OCI-LY7 (cell line): ENCODE data around the gene RASAL3. TPM values are rescaled to one million over a fixed set of nuclear protein-coding genes. Genes with fewer than 3 reads are reported as not detected.

Experiments
- BruUV-seq: library from RNA; stranded (reverse); fragments of 400-500 nt; replicated peaks from 2 replicates; lab custom pipeline; 2021; lab: Mats Ljungman, UMichigan
- CTCF ChIA-PET: fragments of 300-600 bp; sonication (Branson Sonifier 250); formaldehyde crosslinking; loops from one replicate; lab custom pipeline; 2022; ENCODE audit warnings: antibody characterized with exemption; ENCODE audit not compliant: unreplicated experiment; lab: Charles Lee
- POLR2A ChIA-PET: fragments of 300-600 bp; sonication (Branson Sonifier 250); formaldehyde crosslinking; loops from one replicate; lab custom pipeline; 2022; ENCODE audit warnings: antibody characterized with exemption; lab: Charles Lee
- DNase-seq: peaks from one replicate; pipeline ENCODE4 v3.0.0-alpha.2; 2015; ENCODE audit warnings: low spot score
- H2AFZ ChIP-seq: fragments of 200-600 bp; sonication (generic), shearing (Covaris generic); 2 replicates; pipeline ENCODE4 v1.6.1; 2014; ENCODE audit warnings: mild to moderate bottlenecking, antibody characterized with exemption, low read length, moderate library complexity
- H3K27ac ChIP-seq: fragments of 200-600 bp; sonication (generic); 2 replicates; pipeline ENCODE4 v1.5.1; 2014; ENCODE audit warnings: mixed run types, low read depth, mild to moderate bottlenecking, moderate library complexity, low read length, inconsistent platforms; ENCODE audit not compliant: poor library complexity, severe bottlenecking
- H3K36me3 ChIP-seq: fragments of 200-600 bp; sonication (generic); 2 replicates; pipeline ENCODE4 v1.6.1; 2014; ENCODE audit warnings: mild to moderate bottlenecking, antibody characterized with exemption, low read length, moderate library complexity, mixed read lengths; ENCODE audit not compliant: insufficient read depth
- H3K4me1 ChIP-seq: fragments of 200-600 bp; sonication (generic); 2 replicates; pipeline ENCODE4 v1.5.1; 2014; ENCODE audit warnings: mild to moderate bottlenecking, low read length; ENCODE audit not compliant: insufficient read depth, poor library complexity, severe bottlenecking
- H3K4me2 ChIP-seq: fragments of 200-600 bp; sonication (generic); 2 replicates; pipeline ENCODE4 v1.6.1; 2014; ENCODE audit warnings: mild to moderate bottlenecking, low read length
- H3K4me3 ChIP-seq: fragments of 200-600 bp; sonication (generic); 2 replicates; pipeline ENCODE4 v1.5.1; 2014; ENCODE audit warnings: mild to moderate bottlenecking, low read depth, low read length; ENCODE audit not compliant: poor library complexity, severe bottlenecking
- H3K79me2 ChIP-seq: fragments of 200-600 bp; sonication (generic); 2 replicates; pipeline ENCODE4 v1.6.1; 2016; ENCODE audit warnings: low read depth, mild to moderate bottlenecking, low read length, moderate library complexity, mixed read lengths; ENCODE audit not compliant: insufficient read depth
- H3K9me2 ChIP-seq: fragments of 200-600 bp; sonication (generic); 2 replicates; pipeline ENCODE4 v1.6.1; 2016; ENCODE audit warnings: mild to moderate bottlenecking, low read length, mixed read lengths; ENCODE audit not compliant: insufficient read depth
- H3K9me3 ChIP-seq: fragments of 200-600 bp; sonication (generic); 2 replicates; pipeline ENCODE4 v1.6.1; 2014; ENCODE audit warnings: mild to moderate bottlenecking, mixed run types, low read length, mixed read lengths
- H4K20me1 ChIP-seq: fragments of 200-600 bp; sonication (generic); 2 replicates; pipeline ENCODE4 v1.6.1; 2014; ENCODE audit warnings: mild to moderate bottlenecking, antibody characterized with exemption, low read length, moderate library complexity, mixed read lengths; ENCODE audit not compliant: insufficient read depth
- EZH2phosphoT487 ChIP-seq: fragments of 200-600 bp; sonication (generic); IDR thresholded peaks from 2 replicates; pipeline ENCODE4 v1.6.1; 2018; ENCODE audit warnings: low read depth, borderline replicate concordance, mild to moderate bottlenecking, mixed run types, antibody characterized with exemption, low read length, moderate library complexity, mixed read lengths
- intact Hi-C: fragments of 100-400 bp; cut with micrococcal nuclease; formaldehyde crosslinking; loops from one replicate; pipeline ENCODE4 v1.10.0; 2022; ENCODE audit not compliant: unreplicated experiment
- total RNA-seq, 2 experiments: library from RNA; depleted of rRNA in 1 of 2; stranded (reverse); fragments of >200 nt in 1 of 2; shearing (Covaris generic) in 1 of 2; gene quantifications; 2 replicates each; pipeline ENCODE4 v1.2.3, GENCODE V29; 2014 to 2022
- TF ChIP-seq, protein P1 (sequence below): fragments of 200-600 bp; sonication (generic); conservative IDR thresholded peaks from 2 replicates; pipeline ENCODE4 v1.5.1; 2014; ENCODE audit warnings: mild to moderate bottlenecking, antibody characterized with exemption, low read length, moderate library complexity, mixed read lengths

RASAL3 gene
- total RNA-seq, 2 experiments from 2014 or later = 28.3 to 53.3 TPM

DNA sequence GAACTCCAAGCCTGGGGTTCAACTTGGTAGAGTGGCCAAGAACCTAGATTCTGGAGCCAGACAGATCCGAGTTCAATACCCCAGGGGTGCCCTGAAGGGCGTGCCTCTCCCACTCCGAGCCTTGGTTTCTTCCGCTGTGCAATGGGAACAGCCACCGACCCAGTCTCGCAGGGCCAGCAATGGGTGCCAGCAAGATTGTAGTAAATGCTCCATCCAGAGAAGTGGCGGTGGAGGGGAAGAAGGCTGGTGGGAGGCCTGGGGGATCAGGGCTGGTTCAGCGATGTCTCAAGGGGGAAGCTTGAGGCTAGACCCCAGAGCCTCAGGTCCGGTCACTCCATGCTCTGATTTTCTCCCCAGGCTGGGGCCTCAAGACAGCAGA lies 19.1 kb downstream of the RASAL3 start:
- DNase-seq = no peak
- no TSS peak for BruUV-seq
- Histone ChIP-seq H3K79me2 (no peaks in the 10 kb centered on the region), H3K9me3 (no peaks in the 10 kb centered on the region), H3K4me3 (no peak overlapping the region), H3K4me1 (peaks cover 9% of the 10 kb centered on the region), H3K27ac (no peak overlapping the region), H3K9me2 (no peaks in the 10 kb centered on the region), H4K20me1 (no peaks in the 10 kb centered on the region), H3K4me2 (no peak overlapping the region), H2AFZ (no peak overlapping the region), H3K36me3 (no peaks in the 10 kb centered on the region)
- intact Hi-C loops = no loop called here
- CTCF ChIA-PET = no interaction called here
- TF ChIP-seq, protein P1, sequence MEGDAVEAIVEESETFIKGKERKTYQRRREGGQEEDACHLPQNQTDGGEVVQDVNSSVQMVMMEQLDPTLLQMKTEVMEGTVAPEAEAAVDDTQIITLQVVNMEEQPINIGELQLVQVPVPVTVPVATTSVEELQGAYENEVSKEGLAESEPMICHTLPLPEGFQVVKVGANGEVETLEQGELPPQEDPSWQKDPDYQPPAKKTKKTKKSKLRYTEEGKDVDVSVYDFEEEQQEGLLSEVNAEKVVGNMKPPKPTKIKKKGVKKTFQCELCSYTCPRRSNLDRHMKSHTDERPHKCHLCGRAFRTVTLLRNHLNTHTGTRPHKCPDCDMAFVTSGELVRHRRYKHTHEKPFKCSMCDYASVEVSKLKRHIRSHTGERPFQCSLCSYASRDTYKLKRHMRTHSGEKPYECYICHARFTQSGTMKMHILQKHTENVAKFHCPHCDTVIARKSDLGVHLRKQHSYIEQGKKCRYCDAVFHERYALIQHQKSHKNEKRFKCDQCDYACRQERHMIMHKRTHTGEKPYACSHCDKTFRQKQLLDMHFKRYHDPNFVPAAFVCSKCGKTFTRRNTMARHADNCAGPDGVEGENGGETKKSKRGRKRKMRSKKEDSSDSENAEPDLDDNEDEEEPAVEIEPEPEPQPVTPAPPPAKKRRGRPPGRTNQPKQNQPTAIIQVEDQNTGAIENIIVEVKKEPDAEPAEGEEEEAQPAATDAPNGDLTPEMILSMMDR = no peak
- TF ChIP-seq EZH2phosphoT487 = no peak
- POLR2A ChIA-PET = no interaction called here

DNA sequence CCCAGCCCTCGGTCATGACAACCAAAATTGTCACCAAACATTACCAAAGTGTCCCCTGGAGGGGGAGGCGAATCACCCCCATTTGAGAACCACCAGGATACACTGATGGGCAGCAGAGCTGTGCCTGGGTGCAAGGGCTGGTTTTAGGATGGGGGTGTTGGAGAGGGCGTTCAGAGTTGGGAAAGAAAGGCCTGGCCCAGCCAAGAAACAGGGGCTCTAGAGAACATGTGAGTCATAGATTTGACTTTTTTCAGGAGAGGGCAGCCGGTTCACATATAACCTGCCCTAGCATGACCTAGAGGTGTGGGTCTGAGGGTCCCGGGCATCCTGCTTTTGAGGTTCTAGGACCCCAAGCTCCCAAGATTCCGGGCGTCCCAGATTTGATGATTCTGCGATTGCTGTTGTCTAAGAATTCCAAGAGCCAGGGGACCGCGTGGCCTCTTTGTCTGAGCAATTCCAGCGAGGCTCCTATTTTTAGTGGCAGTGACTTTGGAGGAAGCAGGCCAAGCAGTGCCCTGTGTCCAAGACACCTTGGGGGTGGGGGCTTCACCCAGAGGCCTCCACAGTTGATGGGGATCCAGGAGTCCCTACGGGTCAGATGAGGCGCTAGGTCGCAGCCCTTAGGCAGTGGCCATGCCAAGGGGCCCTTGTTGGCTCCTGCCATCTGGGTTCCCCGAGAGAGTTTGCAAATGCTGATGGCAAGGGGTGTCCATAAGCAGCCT lies 19.7 kb downstream of the RASAL3 start:
- H3K4me1 ChIP-seq = peaks cover 9% of the 10 kb centered on the region
- no peaks in the 10 kb centered on the region for H3K36me3 ChIP-seq
- H3K79me2 ChIP-seq = no peaks in the 10 kb centered on the region
- no peaks in the 10 kb centered on the region for H4K20me1 ChIP-seq
- BruUV-seq = no TSS peak
- intact Hi-C loops = no loop called here
- H3K4me2 ChIP-seq = no peak overlapping the region
- CTCF ChIA-PET = no interaction called here
- POLR2A ChIA-PET = no interaction called here
- no peak for DNase-seq
- H3K4me3 ChIP-seq = no peak overlapping the region
- H3K9me3 ChIP-seq = no peaks in the 10 kb centered on the region
- TF ChIP-seq EZH2phosphoT487 = no peak
- TF ChIP-seq, protein P1 = no peak
- no peak overlapping the region for H2AFZ ChIP-seq
- H3K27ac ChIP-seq = no peak overlapping the region
- no peaks in the 10 kb centered on the region for H3K9me2 ChIP-seq

DNA sequence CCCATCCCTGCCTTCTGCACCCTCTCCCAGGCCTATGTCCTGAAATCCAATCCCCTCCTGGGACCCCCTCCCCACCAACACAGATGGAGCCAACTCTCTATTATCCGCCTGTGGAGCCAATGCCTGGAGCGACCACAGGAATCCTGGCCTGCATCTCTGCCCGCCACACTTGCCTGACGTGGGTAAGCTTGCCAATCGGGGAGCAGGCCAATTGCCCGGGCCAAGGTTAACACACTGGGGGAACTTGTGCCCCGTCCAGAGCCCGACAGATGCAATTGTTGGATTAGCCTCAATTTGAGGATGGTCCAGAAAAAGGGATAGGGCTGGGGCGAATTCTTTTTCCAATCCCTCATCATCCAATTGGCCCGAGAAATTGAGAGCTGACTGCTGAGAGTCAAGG lies 20.5 kb downstream of the RASAL3 start:
- Histone ChIP-seq H4K20me1 (no peaks in the 10 kb centered on the region), H3K4me2 (no peak overlapping the region), H3K4me1 (peaks cover 3% of the 10 kb centered on the region), H3K36me3 (no peaks in the 10 kb centered on the region), H3K9me3 (no peaks in the 10 kb centered on the region), H3K9me2 (no peaks in the 10 kb centered on the region), H2AFZ (no peak overlapping the region), H3K4me3 (no peak overlapping the region), H3K27ac (no peak overlapping the region), H3K79me2 (no peaks in the 10 kb centered on the region)
- POLR2A ChIA-PET = no interaction called here
- CTCF ChIA-PET = no interaction called here
- TF ChIP-seq, protein P1 = no peak
- no peak for TF ChIP-seq EZH2phosphoT487
- DNase-seq = no peak
- no TSS peak for BruUV-seq
- intact Hi-C loops = no loop called here
